AG04449 (cell line): Measurements from ENCODE around the gene SDHAF2.

Source experiments
- CTCF ChIA-PET: fragments of 350-600 bp; formaldehyde crosslinking; extraction: SDS; loops from one replicate; lab custom pipeline; 2021; ENCODE audit warnings: antibody characterized with exemption; lab: Yijun Ruan, JAX
- POLR2A ChIA-PET: fragments of 400-600, 350-600 bp; formaldehyde crosslinking; extraction: SDS; loops from one replicate; lab custom pipeline; 2020; ENCODE audit warnings: antibody characterized with exemption, inconsistent platforms; lab: Yijun Ruan, JAX
- DNase-seq: peaks from one replicate; pipeline ENCODE4 v3.0.0-alpha.2; 2010; ENCODE audit warnings: low read depth, low spot score
- H3K4me3 ChIP-seq: 2 replicates; pipeline ENCODE4 v1.5.1; 2011; ENCODE audit warnings: low read depth, mild to moderate bottlenecking, control low read depth, low read length
- TF ChIP-seq, protein P1 (sequence below): IDR thresholded peaks from one replicate; pipeline ENCODE4 v1.5.1; 2011; ENCODE audit warnings: mild to moderate bottlenecking, moderate library complexity, low read length, control low read depth, inconsistent platforms; ENCODE audit not compliant: insufficient read depth; ENCODE audit errors: missing control alignments

The SDHAF2 gene

GRCh38 chr11:61447601-61448551, 18.0 kb downstream of the SDHAF2 start:
- no peak overlapping the region for H3K4me3 ChIP-seq
- DNase-seq, result no peak
- ChIA-PET POLR2A (interaction anchor here (0.6 to 1.1 kb wide), 2 partner anchors 18 to 176 kb away, joined by 3 to 4 read pairs; partner anchors contain the start of genes CPSF7 and SDHAF2), CTCF (interaction anchor here (0.6 to 15.2 kb wide), 23 partner anchors 10 to 303 kb away, joined by 3 to 283 read pairs (median 9); partner anchors contain the start of genes CPSF7, LRRC10B and SDHAF2)
- TF ChIP-seq, protein P1, sequence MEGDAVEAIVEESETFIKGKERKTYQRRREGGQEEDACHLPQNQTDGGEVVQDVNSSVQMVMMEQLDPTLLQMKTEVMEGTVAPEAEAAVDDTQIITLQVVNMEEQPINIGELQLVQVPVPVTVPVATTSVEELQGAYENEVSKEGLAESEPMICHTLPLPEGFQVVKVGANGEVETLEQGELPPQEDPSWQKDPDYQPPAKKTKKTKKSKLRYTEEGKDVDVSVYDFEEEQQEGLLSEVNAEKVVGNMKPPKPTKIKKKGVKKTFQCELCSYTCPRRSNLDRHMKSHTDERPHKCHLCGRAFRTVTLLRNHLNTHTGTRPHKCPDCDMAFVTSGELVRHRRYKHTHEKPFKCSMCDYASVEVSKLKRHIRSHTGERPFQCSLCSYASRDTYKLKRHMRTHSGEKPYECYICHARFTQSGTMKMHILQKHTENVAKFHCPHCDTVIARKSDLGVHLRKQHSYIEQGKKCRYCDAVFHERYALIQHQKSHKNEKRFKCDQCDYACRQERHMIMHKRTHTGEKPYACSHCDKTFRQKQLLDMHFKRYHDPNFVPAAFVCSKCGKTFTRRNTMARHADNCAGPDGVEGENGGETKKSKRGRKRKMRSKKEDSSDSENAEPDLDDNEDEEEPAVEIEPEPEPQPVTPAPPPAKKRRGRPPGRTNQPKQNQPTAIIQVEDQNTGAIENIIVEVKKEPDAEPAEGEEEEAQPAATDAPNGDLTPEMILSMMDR, result no peak

GRCh38 chr11:61448552-61448927, 18.6 kb downstream of the SDHAF2 start:
- POLR2A ChIA-PET, result interaction anchor here (0.6 kb wide), 1 partner anchor 175 kb away, joined by 3 read pairs; no protein-coding TSS in a partner anchor
- TF ChIP-seq, protein P1, result no peak
- no peak for DNase-seq
- CTCF ChIA-PET, result interaction anchor here (0.6 to 15.2 kb wide), 11 partner anchors 9 to 299 kb away, joined by 3 to 283 read pairs (median 63); partner anchors contain the start of genes CPSF7, LRRC10B and SDHAF2
- no peak overlapping the region for H3K4me3 ChIP-seq

DNA sequence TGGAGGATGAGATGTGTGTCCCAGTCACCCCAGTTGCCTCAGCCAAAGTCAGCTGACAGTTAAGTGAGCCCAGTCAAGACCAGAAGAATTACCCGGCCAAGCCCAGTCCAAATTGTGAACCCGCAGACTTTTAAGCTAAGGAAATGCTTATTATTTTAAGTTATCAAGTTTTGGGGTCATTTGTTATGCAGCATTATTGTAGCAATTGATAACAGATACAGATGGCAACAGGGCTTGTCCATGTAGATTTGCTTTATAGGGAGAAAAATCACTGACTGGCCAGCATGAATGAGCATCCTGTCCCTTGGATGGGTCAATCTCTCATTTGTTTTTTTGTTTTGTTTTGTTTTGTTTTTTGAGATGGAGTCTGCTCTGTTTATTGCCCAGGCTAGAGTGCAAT, 22.9 kb downstream of the SDHAF2 start:
- ChIA-PET CTCF (interaction anchor here (0.6 to 15.2 kb wide), 10 partner anchors 8 to 184 kb away, joined by 3 to 283 read pairs (median 8); partner anchors contain the start of gene LRRC10B), POLR2A (no interaction called here)
- TF ChIP-seq, protein P1, result no peak
- H3K4me3 ChIP-seq, result no peak overlapping the region
- DNase-seq, result no peak

GRCh38 chr11:61453695-61454094, 23.8 kb downstream of the SDHAF2 start:
- no peak overlapping the region for H3K4me3 ChIP-seq
- TF ChIP-seq, protein P1, result no peak
- no peak for DNase-seq
- ChIA-PET POLR2A (interaction anchor here (1.0 kb wide), 1 partner anchor 175 kb away, joined by 3 read pairs; no protein-coding TSS in a partner anchor), CTCF (interaction anchor here (0.8 to 11.4 kb wide), 9 partner anchors 6 to 174 kb away, joined by 3 to 215 read pairs (median 8); a partner anchor contains a TSS)

DNA sequence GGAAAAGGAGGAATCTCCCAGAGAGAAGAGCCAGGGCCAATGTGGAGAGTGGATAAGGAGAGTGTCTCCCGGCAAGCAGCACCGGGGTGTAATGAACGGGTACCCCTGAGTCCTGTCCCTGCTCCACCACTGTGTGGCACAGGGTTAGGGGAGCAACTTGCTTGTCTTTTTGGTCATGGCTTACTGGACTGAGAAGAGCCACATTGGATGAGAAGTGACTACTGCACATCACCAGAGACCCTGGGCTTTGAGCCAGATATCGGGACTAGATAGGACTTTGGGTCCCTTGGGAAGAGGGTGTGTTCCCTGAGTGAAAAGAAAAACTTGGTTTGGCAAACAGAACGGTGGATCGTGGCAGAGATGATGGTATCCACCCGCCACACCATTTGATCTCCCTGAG, 24.6 kb downstream of the SDHAF2 start:
- CTCF ChIA-PET, result interaction anchor here (0.8 to 11.4 kb wide), 5 partner anchors 7 to 173 kb away, joined by 3 to 215 read pairs (median 106); a partner anchor contains a TSS
- no peak for DNase-seq
- POLR2A ChIA-PET, result interaction anchor here (1.0 kb wide), 1 partner anchor 175 kb away, joined by 3 read pairs; no protein-coding TSS in a partner anchor

More for the DNA sequence above, 24.6 kb downstream of the SDHAF2 start:
- TF ChIP-seq, protein P1, result no peak
- H3K4me3 ChIP-seq, result no peak overlapping the region
